Measurements from ENCODE around the gene CDHR2.
A peak's percentile ranks its signal among the peaks of the same experiment; 100 is the strongest.

Gene CDHR2

GRCh38 chr5:176540956-176541337 lies 8.2 kb upstream of the CDHR2 start:
- Histone ChIP-seq H3K23ac (ENCODE audit: low read length) (no peak overlapping the region), H3K4ac (ENCODE audit: low read depth, low read length) (peak overlapping the region; percentile 59), H3K27ac (ENCODE audit: low read depth, low read length) (peak overlapping the region; percentile 49), H3K27me3 (ENCODE audit: insufficient read depth, low read length, poor library complexity) (no peaks in the 10 kb centered on the region), H4K5ac (ENCODE audit: low read length) (no peak overlapping the region), H3K4me2 (ENCODE audit: low read length) (no peak overlapping the region), H3K4me3 (ENCODE audit: low read length) (no peak overlapping the region), H2BK15ac (replicated peaks; ENCODE audit: low read depth) (no peak overlapping the region), H3K36me3 (ENCODE audit: control insufficient read depth, insufficient read depth, low read length) (no peaks in the 10 kb centered on the region), H3K56ac (ENCODE audit: low read length) (peak overlapping the region; percentile 85), H3K79me1 (ENCODE audit: low read length) (no peaks in the 10 kb centered on the region), H2BK5ac (ENCODE audit: low read length) (peak overlapping the region; percentile 34), H3K4me1 (ENCODE audit: control insufficient read depth, low read depth, low read length) (peaks cover 11% of the 10 kb centered on the region), H3K18ac (ENCODE audit: low read length) (peak overlapping the region; percentile 9), H2BK120ac (ENCODE audit: low read depth, low read length) (no peak overlapping the region), H3K79me2 (ENCODE audit: control insufficient read depth, insufficient read depth, low read length) (peaks cover 5% of the 10 kb centered on the region), H3K9ac (ENCODE audit: low read length) (peak overlapping the region; percentile 70), H4K8ac (ENCODE audit: low read depth, low read length) (no peak overlapping the region), H2AK5ac (ENCODE audit: low read length) (peak overlapping the region; percentile 34)
- WGBS (ENCODE audit: extremely low coverage, insufficient coverage, low lambda C conversion rate), result no CpG with 5 or more reads among the region's 8 CpGs
- no peak for DNase-seq

GRCh38 chr5:176541338-176542134 lies 7.6 kb upstream of the CDHR2 start:
- H3K36me3 ChIP-seq (ENCODE audit: control insufficient read depth, insufficient read depth, low read length), result no peaks in the 10 kb centered on the region
- H2BK120ac ChIP-seq (ENCODE audit: low read depth, low read length), result no peak overlapping the region
- no peak overlapping the region for H4K5ac ChIP-seq (ENCODE audit: low read length)
- no peaks in the 10 kb centered on the region for H3K79me2 ChIP-seq (ENCODE audit: control insufficient read depth, insufficient read depth, low read length)
- peaks cover 11% of the 10 kb centered on the region for H3K4me1 ChIP-seq (ENCODE audit: control insufficient read depth, low read depth, low read length)
- peak overlapping the region; percentile 54 for H3K23ac ChIP-seq (ENCODE audit: low read length)
- peak overlapping the region; percentile 11 for H3K18ac ChIP-seq (ENCODE audit: low read length)
- H2AK5ac ChIP-seq (ENCODE audit: low read length), result peak overlapping the region; percentile 17
- peak; percentile 90 for DNase-seq
- WGBS (ENCODE audit: extremely low coverage, insufficient coverage, low lambda C conversion rate), result no CpG with 5 or more reads among the region's 12 CpGs
- peak overlapping the region; percentile 82 for H3K9ac ChIP-seq (ENCODE audit: low read length)
- H3K4me3 ChIP-seq (ENCODE audit: low read length), result no peak overlapping the region
- H3K56ac ChIP-seq (ENCODE audit: low read length), result peak overlapping the region; percentile 88
- H3K4me2 ChIP-seq (ENCODE audit: low read length), result peak overlapping the region; percentile 42
- H3K27ac ChIP-seq (ENCODE audit: low read depth, low read length), result peak overlapping the region; percentile 72
- peak overlapping the region; percentile 82 for H2BK5ac ChIP-seq (ENCODE audit: low read length)
- H3K4ac ChIP-seq (ENCODE audit: low read depth, low read length), result peak overlapping the region; percentile 59
- H2BK15ac ChIP-seq (replicated peaks; ENCODE audit: low read depth), result no peak overlapping the region
- H3K27me3 ChIP-seq (ENCODE audit: insufficient read depth, low read length, poor library complexity), result no peaks in the 10 kb centered on the region
- no peak overlapping the region for H4K8ac ChIP-seq (ENCODE audit: low read depth, low read length)
- no peaks in the 10 kb centered on the region for H3K79me1 ChIP-seq (ENCODE audit: low read length)

GRCh38 chr5:176542135-176542595 lies 7.0 kb upstream of the CDHR2 start:
- Histone ChIP-seq H2BK120ac (ENCODE audit: low read depth, low read length) (no peak overlapping the region), H3K56ac (ENCODE audit: low read length) (peak overlapping the region; percentile 88), H3K23ac (ENCODE audit: low read length) (peak overlapping the region; percentile 54), H3K4me3 (ENCODE audit: low read length) (peak overlapping the region; percentile 51), H3K9ac (ENCODE audit: low read length) (peak overlapping the region; percentile 82), H3K79me2 (ENCODE audit: control insufficient read depth, insufficient read depth, low read length) (no peaks in the 10 kb centered on the region), H3K4ac (ENCODE audit: low read depth, low read length) (no peak overlapping the region), H4K8ac (ENCODE audit: low read depth, low read length) (no peak overlapping the region), H4K5ac (ENCODE audit: low read length) (no peak overlapping the region), H3K27ac (ENCODE audit: low read depth, low read length) (peak overlapping the region; percentile 72), H3K4me1 (ENCODE audit: control insufficient read depth, low read depth, low read length) (peaks cover 11% of the 10 kb centered on the region), H3K18ac (ENCODE audit: low read length) (peak overlapping the region; percentile 11), H2AK5ac (ENCODE audit: low read length) (peak overlapping the region; percentile 17), H3K79me1 (ENCODE audit: low read length) (no peaks in the 10 kb centered on the region), H2BK5ac (ENCODE audit: low read length) (no peak overlapping the region), H2BK15ac (replicated peaks; ENCODE audit: low read depth) (no peak overlapping the region), H3K4me2 (ENCODE audit: low read length) (peak overlapping the region; percentile 75), H3K36me3 (ENCODE audit: control insufficient read depth, insufficient read depth, low read length) (no peaks in the 10 kb centered on the region), H3K27me3 (ENCODE audit: insufficient read depth, low read length, poor library complexity) (no peaks in the 10 kb centered on the region)
- WGBS (ENCODE audit: extremely low coverage, insufficient coverage, low lambda C conversion rate), result no CpG with 5 or more reads among the region's 16 CpGs
- DNase-seq, result no peak

GRCh38 chr5:176542596-176543427 lies 6.3 kb upstream of the CDHR2 start:
- no peak overlapping the region for H2AK5ac ChIP-seq (ENCODE audit: low read length)
- peak overlapping the region; percentile 64 for H3K4ac ChIP-seq (ENCODE audit: low read depth, low read length)
- peak overlapping the region; percentile 51 for H3K4me3 ChIP-seq (ENCODE audit: low read length)
- H4K5ac ChIP-seq (ENCODE audit: low read length), result no peak overlapping the region
- H2BK15ac ChIP-seq (replicated peaks; ENCODE audit: low read depth), result no peak overlapping the region
- peak; percentile 71 for DNase-seq
- no peaks in the 10 kb centered on the region for H3K36me3 ChIP-seq (ENCODE audit: control insufficient read depth, insufficient read depth, low read length)
- no peaks in the 10 kb centered on the region for H3K79me1 ChIP-seq (ENCODE audit: low read length)
- peak overlapping the region; percentile 79 for H3K27ac ChIP-seq (ENCODE audit: low read depth, low read length)
- no CpG with 5 or more reads among the region's 110 CpGs for WGBS (ENCODE audit: extremely low coverage, insufficient coverage, low lambda C conversion rate)
- no peaks in the 10 kb centered on the region for H3K27me3 ChIP-seq (ENCODE audit: insufficient read depth, low read length, poor library complexity)
- H3K4me1 ChIP-seq (ENCODE audit: control insufficient read depth, low read depth, low read length), result peaks cover 11% of the 10 kb centered on the region
- H3K23ac ChIP-seq (ENCODE audit: low read length), result no peak overlapping the region
- no peak overlapping the region for H4K8ac ChIP-seq (ENCODE audit: low read depth, low read length)
- peak overlapping the region; percentile 31 for H2BK5ac ChIP-seq (ENCODE audit: low read length)
- H3K18ac ChIP-seq (ENCODE audit: low read length), result peak overlapping the region; percentile 82
- no peaks in the 10 kb centered on the region for H3K79me2 ChIP-seq (ENCODE audit: control insufficient read depth, insufficient read depth, low read length)
- H3K9ac ChIP-seq (ENCODE audit: low read length), result peak overlapping the region; percentile 82
- H3K56ac ChIP-seq (ENCODE audit: low read length), result peak overlapping the region; percentile 88
- no peak overlapping the region for H2BK120ac ChIP-seq (ENCODE audit: low read depth, low read length)
- peak overlapping the region; percentile 75 for H3K4me2 ChIP-seq (ENCODE audit: low read length)

- Histone ChIP-seq H3K4ac (ENCODE audit: low read depth, low read length) (peak overlapping the region; percentile 64), H2BK120ac (ENCODE audit: low read depth, low read length) (no peak overlapping the region), H3K27ac (ENCODE audit: low read depth, low read length) (peak overlapping the region; percentile 20), H3K4me1 (ENCODE audit: control insufficient read depth, low read depth, low read length) (peaks cover 11% of the 10 kb centered on the region), H2AK5ac (ENCODE audit: low read length) (no peak overlapping the region), H3K4me3 (ENCODE audit: low read length) (peak overlapping the region; percentile 51), H3K18ac (ENCODE audit: low read length) (peak overlapping the region; percentile 69), H2BK15ac (replicated peaks; ENCODE audit: low read depth) (no peak overlapping the region), H4K8ac (ENCODE audit: low read depth, low read length) (no peak overlapping the region), H3K4me2 (ENCODE audit: low read length) (peak overlapping the region; percentile 82), H3K27me3 (ENCODE audit: insufficient read depth, low read length, poor library complexity) (no peaks in the 10 kb centered on the region), H3K23ac (ENCODE audit: low read length) (no peak overlapping the region), H2BK5ac (ENCODE audit: low read length) (no peak overlapping the region), H3K79me1 (ENCODE audit: low read length) (no peaks in the 10 kb centered on the region), H4K5ac (ENCODE audit: low read length) (no peak overlapping the region), H3K79me2 (ENCODE audit: control insufficient read depth, insufficient read depth, low read length) (no peaks in the 10 kb centered on the region), H3K56ac (ENCODE audit: low read length) (peak overlapping the region; percentile 88), H3K36me3 (ENCODE audit: control insufficient read depth, insufficient read depth, low read length) (no peaks in the 10 kb centered on the region), H3K9ac (ENCODE audit: low read length) (peak overlapping the region; percentile 82)
- WGBS (ENCODE audit: extremely low coverage, insufficient coverage, low lambda C conversion rate), result no CpG with 5 or more reads among the region's 63 CpGs
- DNase-seq, result peak; percentile 74
Observed at GRCh38 chr5:176543428-176544182, 5.5 kb upstream of the CDHR2 start.

Data from mesendoderm (in vitro differentiated cells).